Astrocyte (in vitro differentiated cells and primary cell): ENCODE results near the gene HIVEP2.

ENCODE experiments used
- EZH2 ChIP-seq: IDR thresholded peaks from 2 replicates; pipeline ENCODE4 v1.6.1; 2012; ENCODE audit warnings: mild to moderate bottlenecking, low read length, inconsistent platforms; ENCODE audit not compliant: insufficient read depth
- TF ChIP-seq, protein P1 (sequence below): IDR thresholded peaks from 2 replicates; pipeline ENCODE4 v1.5.1; 2011; ENCODE audit warnings: low read depth, mild to moderate bottlenecking, inconsistent platforms, low read length, moderate library complexity; ENCODE audit not compliant: insufficient read depth

DNA sequence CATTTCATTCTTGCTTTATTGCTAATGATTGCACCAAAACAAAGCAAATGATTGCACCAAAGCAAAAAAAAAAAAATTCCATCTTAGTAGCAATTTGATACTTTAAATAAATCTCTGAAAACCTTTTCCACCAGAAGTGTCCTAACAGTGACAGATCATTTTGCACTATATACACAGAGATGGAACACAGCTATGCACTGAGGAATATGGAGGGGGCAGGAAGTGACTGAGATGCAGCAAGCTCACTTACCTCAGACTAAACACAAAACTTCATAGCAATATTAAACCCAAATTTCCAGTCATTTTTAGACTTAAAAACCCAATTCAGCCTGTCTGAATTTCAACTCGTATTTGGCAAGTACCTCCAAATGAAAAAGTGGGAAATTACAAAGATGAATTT is 41.2 kb downstream of the HIVEP2 start:
- TF ChIP-seq, protein P1, sequence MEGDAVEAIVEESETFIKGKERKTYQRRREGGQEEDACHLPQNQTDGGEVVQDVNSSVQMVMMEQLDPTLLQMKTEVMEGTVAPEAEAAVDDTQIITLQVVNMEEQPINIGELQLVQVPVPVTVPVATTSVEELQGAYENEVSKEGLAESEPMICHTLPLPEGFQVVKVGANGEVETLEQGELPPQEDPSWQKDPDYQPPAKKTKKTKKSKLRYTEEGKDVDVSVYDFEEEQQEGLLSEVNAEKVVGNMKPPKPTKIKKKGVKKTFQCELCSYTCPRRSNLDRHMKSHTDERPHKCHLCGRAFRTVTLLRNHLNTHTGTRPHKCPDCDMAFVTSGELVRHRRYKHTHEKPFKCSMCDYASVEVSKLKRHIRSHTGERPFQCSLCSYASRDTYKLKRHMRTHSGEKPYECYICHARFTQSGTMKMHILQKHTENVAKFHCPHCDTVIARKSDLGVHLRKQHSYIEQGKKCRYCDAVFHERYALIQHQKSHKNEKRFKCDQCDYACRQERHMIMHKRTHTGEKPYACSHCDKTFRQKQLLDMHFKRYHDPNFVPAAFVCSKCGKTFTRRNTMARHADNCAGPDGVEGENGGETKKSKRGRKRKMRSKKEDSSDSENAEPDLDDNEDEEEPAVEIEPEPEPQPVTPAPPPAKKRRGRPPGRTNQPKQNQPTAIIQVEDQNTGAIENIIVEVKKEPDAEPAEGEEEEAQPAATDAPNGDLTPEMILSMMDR: no peak
- TF ChIP-seq EZH2: no peak
